ENCODE data around the gene GCN1. TPM values are rescaled to one million over a fixed set of nuclear protein-coding genes. Genes with fewer than 3 reads are reported as not detected.

GCN1 gene
- total RNA-seq, 1 donor from 2014 or later, result 49.0 TPM

GRCh38 chr12:120081641-120082040, 112.9 kb downstream of the GCN1 start:
- intact Hi-C loops (cut with DNase I), result no loop called here
- H3K4me3 ChIP-seq, result no peak overlapping the region
- H3K4me1 ChIP-seq, result peaks cover 0 to 5% of the 10 kb centered on the region in 2 donors
- H3K9me3 ChIP-seq, result no peaks in the 10 kb centered on the region
- no peaks in the 10 kb centered on the region for H3K36me3 ChIP-seq
- no peak for TF ChIP-seq CTCF (IDR thresholded peaks at IDR 0.05)
- H3K27me3 ChIP-seq, result no peaks in the 10 kb centered on the region
- DNase-seq (ENCODE audit: low spot score in 2 of 2), result no peak
- no peak overlapping the region for H3K27ac ChIP-seq

DNA sequence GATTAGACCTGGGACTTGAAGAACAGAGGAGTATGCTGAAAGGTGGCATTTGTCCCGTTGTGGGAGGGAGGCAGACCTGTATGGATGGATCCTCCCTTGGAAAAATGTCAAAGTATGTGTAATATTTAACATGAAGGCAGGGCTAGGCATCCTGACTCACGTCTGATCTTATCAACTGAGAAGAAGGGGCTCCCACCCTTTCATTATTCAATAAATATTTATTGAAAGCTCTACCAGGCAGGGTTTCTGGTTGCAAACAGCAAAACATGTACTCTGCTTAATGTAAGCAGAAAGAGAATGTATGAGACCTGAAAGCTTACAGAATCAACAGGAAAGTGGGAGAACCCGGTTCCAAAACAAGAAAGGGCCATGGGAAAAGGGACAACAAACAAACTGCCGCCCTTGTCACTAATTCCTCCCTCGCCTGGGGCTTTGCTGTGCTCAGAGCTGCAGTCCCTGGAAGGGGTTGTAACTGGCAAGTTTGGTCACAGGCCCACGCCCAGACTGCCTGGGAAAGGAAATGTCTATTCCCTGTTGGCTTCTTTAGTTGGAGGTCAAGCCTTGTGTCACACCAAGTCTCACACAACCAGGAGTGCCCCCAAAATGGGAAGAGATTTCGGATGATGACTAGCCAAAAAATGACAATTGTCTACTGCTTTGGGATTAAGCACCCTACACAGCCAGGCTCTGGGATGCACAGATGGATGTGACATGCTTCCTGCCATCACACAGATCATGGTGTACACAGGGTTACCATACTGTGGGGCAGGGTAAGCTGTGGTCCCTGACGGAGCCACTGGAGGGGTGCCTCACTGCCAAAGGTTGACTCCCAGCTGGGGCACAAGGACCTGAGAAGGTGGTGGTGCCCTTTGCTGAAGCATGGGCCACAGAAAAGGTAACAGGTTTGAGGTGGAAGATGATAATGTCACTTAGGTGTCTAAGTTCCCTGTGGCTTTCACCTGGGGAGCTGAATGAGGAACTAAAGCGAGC, 114.8 kb downstream of the GCN1 start:
- intact Hi-C loops (cut with DNase I), result no loop called here
- H3K9me3 ChIP-seq, result no peaks in the 10 kb centered on the region
- H3K27ac ChIP-seq, result no peak overlapping the region
- no peaks in the 10 kb centered on the region for H3K4me1 ChIP-seq
- no peaks in the 10 kb centered on the region for H3K27me3 ChIP-seq
- no peak overlapping the region for H3K4me3 ChIP-seq
- no peak for TF ChIP-seq CTCF (IDR thresholded peaks at IDR 0.05)
- no peaks in the 10 kb centered on the region for H3K36me3 ChIP-seq
- DNase-seq (ENCODE audit: low spot score in 2 of 2), result no peak

- TF ChIP-seq CTCF (IDR thresholded peaks at IDR 0.05), result no peak
- intact Hi-C loops (cut with DNase I), result no loop called here
- Histone ChIP-seq H3K9me3 (no peaks in the 10 kb centered on the region), H3K4me1 (no peaks in the 10 kb centered on the region), H3K27me3 (no peaks in the 10 kb centered on the region), H3K27ac (no peak overlapping the region), H3K36me3 (no peaks in the 10 kb centered on the region), H3K4me3 (no peak overlapping the region)
- no peak for DNase-seq (ENCODE audit: low spot score in 2 of 2)
Observed at GRCh38 chr12:120078868-120079267, 115.6 kb downstream of the GCN1 start.

DNA sequence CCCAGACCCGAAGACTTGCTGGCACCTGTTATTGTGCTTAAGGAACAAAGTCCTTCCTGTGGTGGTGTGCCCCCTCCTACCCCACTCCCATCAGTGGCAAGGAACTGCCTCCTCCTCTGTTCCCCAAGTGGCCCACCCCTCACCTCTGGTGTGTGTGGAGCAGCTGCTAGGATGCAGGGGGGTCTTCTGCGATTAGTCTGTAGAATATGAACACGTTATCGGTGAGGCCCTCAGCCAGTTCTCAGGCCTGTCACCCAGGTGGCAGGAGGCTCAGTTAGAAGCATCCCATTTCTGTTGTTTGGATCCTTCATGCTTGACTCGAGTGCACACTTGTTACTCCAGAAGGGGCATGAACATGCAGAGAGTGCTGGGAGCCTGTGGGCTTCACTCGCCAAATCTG, 117.3 kb downstream of the GCN1 start:
- Histone ChIP-seq H3K27ac (no peak overlapping the region), H3K9me3 (no peaks in the 10 kb centered on the region), H3K27me3 (no peaks in the 10 kb centered on the region), H3K4me3 (no peak overlapping the region), H3K36me3 (no peaks in the 10 kb centered on the region), H3K4me1 (no peaks in the 10 kb centered on the region)
- intact Hi-C loops (cut with DNase I), result no loop called here
- DNase-seq (ENCODE audit: low spot score in 2 of 2), result no peak
- no peak for TF ChIP-seq CTCF (IDR thresholded peaks at IDR 0.05)

Other genes starting within 250 kb of the GCN1 start
- not detected for gene BICDL1, start 205.5 kb downstream of the GCN1 start, total RNA-seq
- gene RAB35, start 78.0 kb downstream of the GCN1 start, total RNA-seq, result 39.2 TPM
- gene RPLP0, start 6.4 kb upstream of the GCN1 start, total RNA-seq, result 2,244 TPM
- 282 TPM for gene PXN, start 71.0 kb upstream of the GCN1 start, total RNA-seq
- not detected for gene RNU4-2, start 97.2 kb upstream of the GCN1 start, total RNA-seq
- gene RNU4-1, start 98.5 kb upstream of the GCN1 start, total RNA-seq, result not detected
- gene SIRT4, start 107.6 kb upstream of the GCN1 start, total RNA-seq, result not detected
- gene PLA2G1B, start 133.1 kb upstream of the GCN1 start, total RNA-seq, result not detected
- gene MSI1, start 174.4 kb upstream of the GCN1 start, total RNA-seq, result 0.11 TPM
- 686 TPM for gene COX6A1, start 243.4 kb upstream of the GCN1 start, total RNA-seq

All from ascending aorta (tissue), 2 donors.